Measurements from ENCODE around the gene KRTAP10-3. TPM values are rescaled to one million over a fixed set of nuclear protein-coding genes. Genes with fewer than 3 reads are reported as not detected.
"Not testable (repeated sequence)": the region's sequence is repeated elsewhere in the genome, so short reads cannot be mapped to it uniquely, and the experiment has no call there.

KRTAP10-3 gene
- total RNA-seq, 4 donors from 2014 or later = not detected

- Histone ChIP-seq H3K27ac (no peak overlapping the region), H3K36me3 (no peaks in the 10 kb centered on the region), H3K27me3 (peaks cover 18 to 45% (median 31%) of the 10 kb centered on the region in 3 donors), H3K4me1 (no peaks in the 10 kb centered on the region), H3K9me3 (no peaks in the 10 kb centered on the region), H3K4me3 (no peak overlapping the region)
- in situ Hi-C loops (cut with MboI; ENCODE audit: low sequenced_read_pairs in 4 of 4) (no loop called here), intact Hi-C loops (cut with DNase I; ENCODE audit: low total_unique reads) (no loop called here)
- TF ChIP-seq POLR2A (IDR thresholded peaks at IDR 0.05) (no peak), CTCF (IDR thresholded peaks at IDR 0.05 in 4 of 5, conservative IDR thresholded peaks at IDR 0.05 in 1 of 5) (no peak)
- DNase-seq = no peak
- ATAC-seq = no peak
Measured at GRCh38 chr21:44602463-44602850, 43.9 kb upstream of the KRTAP10-3 start.

- Histone ChIP-seq H3K9me3 (no peaks in the 10 kb centered on the region), H3K4me3 (no peak overlapping the region), H3K4me1 (no peaks in the 10 kb centered on the region), H3K27ac (no peak overlapping the region), H3K27me3 (peaks cover 18 to 45% (median 36%) of the 10 kb centered on the region in 3 donors), H3K36me3 (no peaks in the 10 kb centered on the region)
- DNase-seq = no peak
- no peak for ATAC-seq
- intact Hi-C loops (cut with DNase I; ENCODE audit: low total_unique reads) (no loop called here), in situ Hi-C loops (cut with MboI; ENCODE audit: low sequenced_read_pairs in 4 of 4) (no loop called here)
- TF ChIP-seq POLR2A (IDR thresholded peaks at IDR 0.05) = no peak
- TF ChIP-seq CTCF (IDR thresholded peaks at IDR 0.05 in 4 of 5, conservative IDR thresholded peaks at IDR 0.05 in 1 of 5) = no peak
Measured at GRCh38 chr21:44601596-44602462, 43.2 kb upstream of the KRTAP10-3 start.

- not testable (repeated sequence) for ATAC-seq
Measured at GRCh38 chr21:44601091-44601490, 42.5 kb upstream of the KRTAP10-3 start.

GRCh38 chr21:44600118-44600978 lies 41.8 kb upstream of the KRTAP10-3 start, which contains the start of gene KRTAP10-7:
TSS of gene KRTAP10-7 (plus strand) at chr21:44600597. CDS start at chr21:44600622, 25 bp downstream.
- intact Hi-C loops (cut with DNase I; ENCODE audit: low total_unique reads); H3K36me3 ChIP-seq; H3K27ac ChIP-seq; in situ Hi-C loops (cut with MboI; ENCODE audit: low sequenced_read_pairs in 4 of 4); H3K4me1 ChIP-seq; DNase-seq; H3K9me3 ChIP-seq; H3K4me3 ChIP-seq; ATAC-seq: not testable (repeated sequence)
- H3K27me3 ChIP-seq = peaks cover 18 to 51% (median 45%) of the 10 kb centered on the region in 3 donors

More at GRCh38 chr21:44601091-44601490, 42.5 kb upstream of the KRTAP10-3 start:
- H3K9me3 ChIP-seq; intact Hi-C loops (cut with DNase I; ENCODE audit: low total_unique reads); H3K27ac ChIP-seq; H3K4me1 ChIP-seq; H3K4me3 ChIP-seq; H3K36me3 ChIP-seq; DNase-seq; in situ Hi-C loops (cut with MboI; ENCODE audit: low sequenced_read_pairs in 4 of 4): not testable (repeated sequence)
- H3K27me3 ChIP-seq = peaks cover 18 to 49% (median 39%) of the 10 kb centered on the region in 3 donors

GRCh38 chr21:44599264-44600029 lies 40.9 kb upstream of the KRTAP10-3 start:
- H3K4me1 ChIP-seq = no peaks in the 10 kb centered on the region
- DNase-seq = no peak
- TF ChIP-seq POLR2A (IDR thresholded peaks at IDR 0.05) = no peak
- TF ChIP-seq CTCF (IDR thresholded peaks at IDR 0.05 in 4 of 5, conservative IDR thresholded peaks at IDR 0.05 in 1 of 5) = no peak
- H3K27ac ChIP-seq = no peak overlapping the region
- no peaks in the 10 kb centered on the region for H3K9me3 ChIP-seq
- no peak overlapping the region for H3K4me3 ChIP-seq
- intact Hi-C loops (cut with DNase I; ENCODE audit: low total_unique reads) (no loop called here), in situ Hi-C loops (cut with MboI; ENCODE audit: low sequenced_read_pairs in 4 of 4) (no loop called here)
- ATAC-seq = no peak
- peaks cover 21 to 54% (median 49%) of the 10 kb centered on the region in 3 donors for H3K27me3 ChIP-seq
- H3K36me3 ChIP-seq = no peaks in the 10 kb centered on the region

All from gastrocnemius medialis (tissue), 4 donors.